Liver (tissue), 9 donors: ENCODE data around the gene RPS6KB2. TPM values are rescaled to one million over a fixed set of nuclear protein-coding genes. Genes with fewer than 3 reads are reported as not detected.
"Not testable (repeated sequence)": the region's sequence is repeated elsewhere in the genome, so short reads cannot be mapped to it uniquely, and the experiment has no call there.

ENCODE experiments used
- DNase-seq: peaks from one replicate; pipeline ENCODE4 v3.0.0-alpha.2; 2017; ENCODE audit warnings: low spot score
- H3K27ac ChIP-seq, 2 donors: one replicate each; pipeline ENCODE4 v1.7.0; 2013; ENCODE audit warnings: inconsistent platforms in 2 of 2, low read length in 2 of 2, control low read depth in 1 of 2, low read depth in 1 of 2, mild to moderate bottlenecking in 1 of 2
- H3K27me3 ChIP-seq, 4 donors: one replicate each; pipeline versions ENCODE4 v1.6.1 to v1.7.0; 2013; ENCODE audit warnings: low read length in 3 of 4, inconsistent platforms in 1 of 4, mild to moderate bottlenecking in 1 of 4, moderate library complexity in 1 of 4; ENCODE audit not compliant: control insufficient read depth in 4 of 4, insufficient read depth in 4 of 4
- H3K36me3 ChIP-seq, 4 donors: one replicate each; pipeline versions ENCODE4 v1.6.1 to v1.7.0; 2013; ENCODE audit warnings: low read length in 3 of 4, mild to moderate bottlenecking in 3 of 4, low read depth in 1 of 4, moderate library complexity in 1 of 4; ENCODE audit not compliant: control insufficient read depth in 4 of 4, insufficient read depth in 3 of 4
- H3K4me1 ChIP-seq, 4 donors: one replicate each; pipeline versions ENCODE4 v1.6.1 to v1.7.0; 2013; ENCODE audit warnings: low read length in 3 of 4, mild to moderate bottlenecking in 3 of 4, moderate library complexity in 1 of 4; ENCODE audit not compliant: control insufficient read depth in 4 of 4, insufficient read depth in 4 of 4
- H3K4me3 ChIP-seq, 3 donors: one replicate each; pipeline versions ENCODE4 v1.6.1 to v1.7.0; 2013; ENCODE audit warnings: low read length in 3 of 3, control low read depth in 1 of 3, low read depth in 1 of 3, mild to moderate bottlenecking in 1 of 3
- H3K9ac ChIP-seq, 2 donors: one replicate each; pipeline ENCODE4 v1.7.0; 2013; ENCODE audit warnings: low read length in 2 of 2, mild to moderate bottlenecking in 2 of 2, moderate library complexity in 2 of 2, control low read depth in 1 of 2, low read depth in 1 of 2
- H3K9me3 ChIP-seq, 4 donors: one replicate each; pipeline versions ENCODE4 v1.6.1 to v1.7.0; 2013; ENCODE audit warnings: low read length in 3 of 4; ENCODE audit not compliant: control insufficient read depth in 4 of 4
- ATF3 ChIP-seq: IDR thresholded peaks from 2 replicates; pipeline ENCODE4 v1.6.1; 2016; ENCODE audit warnings: antibody characterized with exemption
- EGR1 ChIP-seq, 2 donors: IDR thresholded peaks; 2 replicates each; pipeline ENCODE4 v1.6.1; 2016 to 2018; ENCODE audit warnings: antibody characterized with exemption in 2 of 2, low read depth in 2 of 2
- FOXA1 ChIP-seq: IDR thresholded peaks from 2 replicates; pipeline ENCODE4 v1.6.1; 2016; ENCODE audit warnings: antibody characterized with exemption
- FOXA2 ChIP-seq: IDR thresholded peaks from 2 replicates; pipeline ENCODE4 v1.6.1; 2016; ENCODE audit warnings: antibody characterized with exemption
- GABPA ChIP-seq, 2 donors: IDR thresholded peaks in 1 of 2; conservative IDR thresholded peaks in 1 of 2; 2 replicates each; pipeline ENCODE4 v1.6.1; 2016; ENCODE audit warnings: antibody characterized with exemption in 2 of 2, mild to moderate bottlenecking in 1 of 2, moderate library complexity in 1 of 2
- HNF4A ChIP-seq, 2 donors: conservative IDR thresholded peaks; 2 replicates each; pipeline ENCODE4 v1.6.1; 2016; ENCODE audit warnings: antibody characterized with exemption in 2 of 2, mild to moderate bottlenecking in 2 of 2
- HNF4G ChIP-seq: IDR thresholded peaks from 2 replicates; pipeline ENCODE4 v1.6.1; 2016; ENCODE audit warnings: antibody characterized with exemption
- MAX ChIP-seq: IDR thresholded peaks from 2 replicates; pipeline ENCODE4 v1.6.1; 2016; ENCODE audit warnings: antibody characterized with exemption
- NR2F2 ChIP-seq: IDR thresholded peaks from 2 replicates; pipeline ENCODE4 v1.6.1; 2016; ENCODE audit warnings: antibody characterized with exemption
- RAD21 ChIP-seq, 2 donors: IDR thresholded peaks; 2 replicates each; pipeline ENCODE4 v1.6.1; 2016; ENCODE audit warnings: antibody characterized with exemption in 2 of 2, mild to moderate bottlenecking in 2 of 2
- RXRA ChIP-seq, 2 donors: IDR thresholded peaks; 2 replicates each; pipeline ENCODE4 v1.6.1; 2017 to 2018; ENCODE audit warnings: antibody characterized with exemption in 2 of 2, mild to moderate bottlenecking in 1 of 2
- SP1 ChIP-seq: IDR thresholded peaks from 2 replicates; pipeline ENCODE4 v1.6.1; 2018; ENCODE audit warnings: antibody characterized with exemption, mild to moderate bottlenecking
- TAF1 ChIP-seq: conservative IDR thresholded peaks from 2 replicates; pipeline ENCODE4 v1.6.1; 2016; ENCODE audit warnings: antibody characterized with exemption, mild to moderate bottlenecking
- YY1 ChIP-seq: IDR thresholded peaks from 2 replicates; pipeline ENCODE4 v1.6.1; 2016; ENCODE audit warnings: antibody characterized with exemption, mild to moderate bottlenecking
- WGBS: extraction: QIAGEN DNeasy Blood & Tissue Kit; methylation state at CpG from one replicate; pipeline ENCODE4 v1.1.7; 2013; 5-methylcytosine and 5-hydroxymethylcytosine counted together
- polyA plus RNA-seq, 2 donors: library from polyadenylated mRNA; stranded (reverse) in 1 of 2; unstranded in 1 of 2; fragments of 200-250 nt in 1 of 2; fragments of >200 nt in 1 of 2; fragmentation: Nextera tagmentation in 1 of 2; extraction: Ambion mirVana in 1 of 2; gene quantifications; one replicate each; pipeline versions ENCODE4 v1.2.1 to v1.2.3, GENCODE V29; 2013 to 2015
- total RNA-seq, 2 donors: library from RNA; depleted of rRNA; stranded (reverse); fragments of >200 nt; gene quantifications; one replicate each; pipeline ENCODE4 v1.2.3, GENCODE V29; 2014
- TF ChIP-seq, protein P1 (sequence below): IDR thresholded peaks from 2 replicates; pipeline ENCODE4 v1.6.1; 2016; ENCODE audit warnings: antibody characterized with exemption, mild to moderate bottlenecking
- donor health status: healthy.
- donor health status: healthy.
- donor health status: healthy.
- donor health status: healthy.
- donor health status: healthy.

RPS6KB2 gene
- total and polyA plus RNA-seq, 4 donors: 31.5 to 49.6 (median 37.7) TPM

DNA sequence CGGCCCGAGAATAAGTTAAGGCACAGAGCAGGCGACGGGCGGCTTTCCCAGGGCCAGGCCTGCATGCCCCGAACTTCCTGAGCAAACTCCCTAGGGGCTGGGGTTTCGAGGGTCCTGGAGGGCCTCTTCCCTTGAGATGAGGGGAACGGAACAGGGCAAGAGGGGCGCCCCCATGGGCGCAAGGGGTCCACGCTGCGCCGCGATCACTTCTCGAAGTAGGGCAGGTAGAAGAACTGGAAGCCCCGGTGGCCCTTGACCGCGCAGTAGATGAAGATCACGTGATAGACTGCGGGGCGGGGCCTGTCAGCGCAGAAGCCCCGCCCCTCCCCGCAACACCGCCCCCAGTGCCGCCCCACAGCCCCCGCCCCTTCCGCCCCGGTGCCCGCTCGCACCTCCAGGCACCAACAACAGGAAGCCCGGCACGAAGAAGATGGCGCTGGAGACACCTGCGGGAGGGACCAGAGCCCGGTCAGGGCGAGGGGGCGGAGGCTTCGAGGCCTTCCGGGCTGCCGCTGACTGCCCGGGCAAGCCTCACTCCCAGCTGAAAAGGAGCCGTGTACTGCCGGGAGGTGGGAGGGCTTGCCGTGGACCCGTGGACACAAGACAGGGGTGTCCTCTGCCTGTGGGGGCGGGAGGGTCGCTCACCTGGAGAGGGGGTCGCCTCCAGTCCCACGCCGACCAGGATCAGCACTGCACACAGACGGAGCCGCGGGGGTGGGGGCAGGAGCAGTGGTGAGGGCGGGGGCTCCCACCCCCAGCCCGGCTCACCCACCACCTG is 36.3 kb downstream of the RPS6KB2 start (continued):
- TF ChIP-seq, protein P1, sequence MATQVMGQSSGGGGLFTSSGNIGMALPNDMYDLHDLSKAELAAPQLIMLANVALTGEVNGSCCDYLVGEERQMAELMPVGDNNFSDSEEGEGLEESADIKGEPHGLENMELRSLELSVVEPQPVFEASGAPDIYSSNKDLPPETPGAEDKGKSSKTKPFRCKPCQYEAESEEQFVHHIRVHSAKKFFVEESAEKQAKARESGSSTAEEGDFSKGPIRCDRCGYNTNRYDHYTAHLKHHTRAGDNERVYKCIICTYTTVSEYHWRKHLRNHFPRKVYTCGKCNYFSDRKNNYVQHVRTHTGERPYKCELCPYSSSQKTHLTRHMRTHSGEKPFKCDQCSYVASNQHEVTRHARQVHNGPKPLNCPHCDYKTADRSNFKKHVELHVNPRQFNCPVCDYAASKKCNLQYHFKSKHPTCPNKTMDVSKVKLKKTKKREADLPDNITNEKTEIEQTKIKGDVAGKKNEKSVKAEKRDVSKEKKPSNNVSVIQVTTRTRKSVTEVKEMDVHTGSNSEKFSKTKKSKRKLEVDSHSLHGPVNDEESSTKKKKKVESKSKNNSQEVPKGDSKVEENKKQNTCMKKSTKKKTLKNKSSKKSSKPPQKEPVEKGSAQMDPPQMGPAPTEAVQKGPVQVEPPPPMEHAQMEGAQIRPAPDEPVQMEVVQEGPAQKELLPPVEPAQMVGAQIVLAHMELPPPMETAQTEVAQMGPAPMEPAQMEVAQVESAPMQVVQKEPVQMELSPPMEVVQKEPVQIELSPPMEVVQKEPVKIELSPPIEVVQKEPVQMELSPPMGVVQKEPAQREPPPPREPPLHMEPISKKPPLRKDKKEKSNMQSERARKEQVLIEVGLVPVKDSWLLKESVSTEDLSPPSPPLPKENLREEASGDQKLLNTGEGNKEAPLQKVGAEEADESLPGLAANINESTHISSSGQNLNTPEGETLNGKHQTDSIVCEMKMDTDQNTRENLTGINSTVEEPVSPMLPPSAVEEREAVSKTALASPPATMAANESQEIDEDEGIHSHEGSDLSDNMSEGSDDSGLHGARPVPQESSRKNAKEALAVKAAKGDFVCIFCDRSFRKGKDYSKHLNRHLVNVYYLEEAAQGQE: peak; percentile 46
- no peak for TF ChIP-seq MAX
- no peak for TF ChIP-seq TAF1
- no peak for TF ChIP-seq HNF4G

GRCh38 chr11:67465189-67465510 is 36.9 kb downstream of the RPS6KB2 start:
- Histone ChIP-seq H3K9ac (peak overlapping the region; percentile 22 to 69), H3K36me3 (no peaks in the 10 kb centered on the region), H3K27ac (peak overlapping the region; percentile 73 to 95), H3K9me3 (no peaks in the 10 kb centered on the region), H3K4me1 (peaks cover 19 to 43% (median 31%) of the 10 kb centered on the region in 4 donors), H3K4me3 (peak overlapping the region; percentile 72 to 82 (median 81)), H3K27me3 (no peaks in the 10 kb centered on the region)
- no peak for DNase-seq
- TF ChIP-seq MAX (no peak), FOXA2 (no peak), NR2F2 (no peak), EGR1 (IDR thresholded peaks at IDR 0.05; ENCODE audit: low read depth in 2 of 2) (no peak), YY1 (no peak)
- WGBS: 22% methylated on average over 3 of the region's 3 CpGs

- Histone ChIP-seq H3K27ac (peak overlapping the region; percentile 73 to 95), H3K4me3 (peak overlapping the region in 2 of 3 donors; percentile 72 to 82), H3K4me1 (peaks cover 19 to 43% (median 31%) of the 10 kb centered on the region in 4 donors), H3K9ac (peak overlapping the region in 1 of 2 donors; percentile 22)
- H3K27me3 ChIP-seq, H3K9me3 ChIP-seq, DNase-seq, H3K36me3 ChIP-seq: not testable (repeated sequence)
- 53% methylated on average over 2 of the region's 2 CpGs for WGBS
Measured at GRCh38 chr11:67465530-67465929, 37.2 kb downstream of the RPS6KB2 start.

DNA sequence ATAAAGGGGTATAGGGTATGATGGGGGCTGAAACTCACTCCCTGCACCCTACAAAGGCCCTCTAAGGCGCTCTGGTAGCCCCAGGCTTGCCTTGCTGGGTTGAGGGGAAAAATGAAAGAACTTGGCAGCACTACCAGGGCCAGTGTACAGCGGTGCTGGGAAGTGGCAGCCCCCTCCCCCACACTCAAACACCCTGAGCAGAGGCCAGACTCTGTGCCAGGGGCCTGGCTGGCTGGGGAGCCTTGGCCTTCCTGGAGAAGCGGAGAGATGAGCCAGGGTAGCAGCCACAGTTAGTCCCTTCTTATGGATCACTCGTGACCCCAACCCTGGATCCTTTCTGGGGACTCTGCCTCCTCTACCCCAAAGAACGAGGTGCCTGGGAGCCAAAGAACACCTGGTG is 38.1 kb downstream of the RPS6KB2 start:
- peak overlapping the region; percentile 47 to 48 for H3K27ac ChIP-seq

More for the DNA sequence above, 38.1 kb downstream of the RPS6KB2 start:
- no peaks in the 10 kb centered on the region for H3K9me3 ChIP-seq
- no peak for DNase-seq
- no peak overlapping the region for H3K9ac ChIP-seq
- no peaks in the 10 kb centered on the region for H3K36me3 ChIP-seq
- TF ChIP-seq MAX (no peak), HNF4A (conservative IDR thresholded peaks at IDR 0.05) (peak in 1 of 2 donors; percentile 14), SP1 (peak; percentile 57), FOXA1 (no peak), FOXA2 (no peak), NR2F2 (no peak), HNF4G (no peak), ATF3 (no peak), RXRA (IDR thresholded peaks at IDR 0.05) (peak in 1 of 2 donors; percentile 9), GABPA (IDR thresholded peaks at IDR 0.05 in 1 of 2, conservative IDR thresholded peaks at IDR 0.05 in 1 of 2) (no peak), TAF1 (no peak), RAD21 (IDR thresholded peaks at IDR 0.05) (peak in 1 of 2 donors; percentile 13)
- H3K4me3 ChIP-seq: no peak overlapping the region
- H3K27me3 ChIP-seq: no peaks in the 10 kb centered on the region
- WGBS: 71% methylated on average over 5 of the region's 5 CpGs
- peaks cover 19 to 43% (median 31%) of the 10 kb centered on the region in 4 donors for H3K4me1 ChIP-seq
